ENCODE measurements around the gene PHLDA1. TPM values are rescaled to one million over a fixed set of nuclear protein-coding genes. Genes with fewer than 3 reads are reported as not detected.

PHLDA1 gene
- total RNA-seq, 4 donors from 2014 or later, result 45.2 to 73.1 (median 57.5) TPM

DNA sequence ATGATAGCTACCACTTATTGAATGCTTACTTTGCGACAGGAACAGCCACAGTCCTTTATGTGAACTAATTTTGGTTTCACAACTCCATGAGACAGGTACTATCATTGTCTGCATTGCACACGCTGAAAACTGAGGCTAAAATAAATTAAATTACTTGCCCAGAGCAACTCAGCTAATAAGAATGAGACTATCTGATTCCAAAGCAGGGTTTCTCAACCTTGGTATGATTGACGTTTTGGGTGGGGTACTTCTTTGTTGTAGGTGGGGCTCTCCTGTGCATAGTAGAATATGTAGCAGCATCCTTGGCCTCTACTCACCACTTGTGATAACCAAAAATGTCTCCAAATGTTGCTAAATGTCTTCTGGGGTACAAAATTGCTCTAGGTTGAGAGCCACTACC is 9.1 kb downstream of the PHLDA1 start:
- peaks cover 39 to 51% of the 10 kb centered on the region in 2 donors for H3K4me1 ChIP-seq
- no peak overlapping the region for H3K4me3 ChIP-seq (replicated peaks in 1 of 3)
- H3K27me3 ChIP-seq, result no peaks in the 10 kb centered on the region
- intact Hi-C loops (cut with DNase I), result loop anchor here (10.0 kb wide), 1 partner anchor 298 kb away; no protein-coding TSS in a partner anchor
- H3K27ac ChIP-seq, result no peak overlapping the region
- TF ChIP-seq, protein P1, sequence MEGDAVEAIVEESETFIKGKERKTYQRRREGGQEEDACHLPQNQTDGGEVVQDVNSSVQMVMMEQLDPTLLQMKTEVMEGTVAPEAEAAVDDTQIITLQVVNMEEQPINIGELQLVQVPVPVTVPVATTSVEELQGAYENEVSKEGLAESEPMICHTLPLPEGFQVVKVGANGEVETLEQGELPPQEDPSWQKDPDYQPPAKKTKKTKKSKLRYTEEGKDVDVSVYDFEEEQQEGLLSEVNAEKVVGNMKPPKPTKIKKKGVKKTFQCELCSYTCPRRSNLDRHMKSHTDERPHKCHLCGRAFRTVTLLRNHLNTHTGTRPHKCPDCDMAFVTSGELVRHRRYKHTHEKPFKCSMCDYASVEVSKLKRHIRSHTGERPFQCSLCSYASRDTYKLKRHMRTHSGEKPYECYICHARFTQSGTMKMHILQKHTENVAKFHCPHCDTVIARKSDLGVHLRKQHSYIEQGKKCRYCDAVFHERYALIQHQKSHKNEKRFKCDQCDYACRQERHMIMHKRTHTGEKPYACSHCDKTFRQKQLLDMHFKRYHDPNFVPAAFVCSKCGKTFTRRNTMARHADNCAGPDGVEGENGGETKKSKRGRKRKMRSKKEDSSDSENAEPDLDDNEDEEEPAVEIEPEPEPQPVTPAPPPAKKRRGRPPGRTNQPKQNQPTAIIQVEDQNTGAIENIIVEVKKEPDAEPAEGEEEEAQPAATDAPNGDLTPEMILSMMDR (IDR thresholded peaks at IDR 0.05), result no peak
- no peak for TF ChIP-seq POLR2A (IDR thresholded peaks at IDR 0.05)
- 91 to 94% methylated on average over 3 of the region's 3 CpGs for WGBS, 2 donors
- DNase-seq, result no peak
- no peaks in the 10 kb centered on the region for H3K36me3 ChIP-seq
- no peaks in the 10 kb centered on the region for H3K9me3 ChIP-seq

DNA sequence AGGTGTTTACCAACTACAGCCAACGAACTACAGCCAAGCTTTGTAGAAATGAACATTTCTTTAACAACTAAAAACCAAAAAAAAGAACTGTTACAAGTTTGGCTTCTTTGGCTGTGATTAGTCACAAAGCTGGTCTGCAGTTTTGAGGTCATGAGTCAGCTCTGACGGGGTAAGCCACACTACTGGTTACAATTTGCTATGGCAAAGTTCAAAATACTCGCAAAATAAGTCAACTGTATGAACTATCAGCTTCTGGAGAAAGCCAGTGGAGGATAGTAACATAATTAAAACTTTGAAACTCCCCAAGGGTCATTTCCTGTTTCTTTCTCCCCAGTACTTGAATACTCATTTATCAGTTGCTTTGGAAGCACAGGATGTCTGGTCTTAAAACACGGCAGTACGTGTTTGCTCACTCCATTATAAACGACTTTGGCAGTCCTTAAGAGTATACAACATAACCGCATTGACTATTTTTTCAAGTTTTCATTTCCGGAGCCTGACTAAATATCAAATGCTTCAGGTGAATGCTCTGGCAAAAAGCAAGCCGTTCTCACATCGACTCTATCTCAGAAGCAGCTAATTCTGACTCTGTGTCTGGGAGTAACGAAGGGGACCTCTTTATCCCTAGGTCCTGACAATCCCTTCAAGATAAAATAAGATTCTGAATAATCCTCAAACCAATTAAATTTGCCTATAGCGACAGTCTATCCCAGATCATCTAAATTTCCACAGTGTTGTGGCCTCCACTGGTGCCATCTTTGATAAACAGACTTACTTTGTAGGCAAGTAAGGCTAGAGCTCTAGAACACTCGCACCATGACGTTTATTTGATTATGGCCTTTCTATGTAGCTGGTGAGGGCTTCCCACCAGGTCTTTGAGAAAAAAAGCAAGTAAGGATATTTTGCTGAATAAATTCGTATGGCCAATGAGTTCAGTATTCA is 10.6 kb downstream of the PHLDA1 start:
- peak in 1 of 2 donors; percentile 33 for DNase-seq

DNA sequence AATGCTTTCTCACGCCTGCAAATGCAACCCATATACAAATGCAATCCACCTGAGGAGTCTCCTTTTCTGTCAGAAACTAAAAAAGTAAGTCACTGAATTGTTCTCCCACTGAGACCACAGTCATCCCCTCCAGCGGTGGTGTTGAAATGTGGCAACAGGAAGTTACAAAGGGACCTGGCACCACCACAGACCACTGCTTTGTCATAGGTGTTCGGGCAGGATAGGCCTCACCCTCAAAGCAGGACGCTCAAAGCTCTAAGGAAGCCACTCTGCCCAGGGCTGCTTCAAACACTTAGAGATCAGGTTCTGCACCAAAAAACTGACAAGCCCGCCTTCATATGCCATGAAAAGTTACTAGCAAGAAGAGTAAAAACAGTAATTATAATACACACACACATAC is 11.3 kb downstream of the PHLDA1 start:
- no peaks in the 10 kb centered on the region for H3K36me3 ChIP-seq
- WGBS, 2 donors, result 50 to 71% methylated on average over 5 of the region's 5 CpGs
- peaks cover 32 to 34% of the 10 kb centered on the region in 2 donors for H3K4me1 ChIP-seq
- no peak for TF ChIP-seq POLR2A (IDR thresholded peaks at IDR 0.05)
- H3K9me3 ChIP-seq, result no peaks in the 10 kb centered on the region
- H3K27ac ChIP-seq, result peak overlapping the region; percentile 86 to 98 (median 93)
- no peaks in the 10 kb centered on the region for H3K27me3 ChIP-seq
- intact Hi-C loops (cut with DNase I), result loop anchor here (10.0 kb wide), 1 partner anchor 295 kb away; no protein-coding TSS in a partner anchor
- no peak overlapping the region for H3K4me3 ChIP-seq (replicated peaks in 1 of 3)
- peak; percentile 36 to 42 for DNase-seq

More for the DNA sequence above, 10.6 kb downstream of the PHLDA1 start:
- intact Hi-C loops (cut with DNase I), result loop anchor here (10.0 kb wide), 1 partner anchor 296 kb away; no protein-coding TSS in a partner anchor
- H3K27me3 ChIP-seq, result no peaks in the 10 kb centered on the region
- no peak for TF ChIP-seq POLR2A (IDR thresholded peaks at IDR 0.05)
- TF ChIP-seq, protein P1 (IDR thresholded peaks at IDR 0.05), result no peak
- H3K9me3 ChIP-seq, result no peaks in the 10 kb centered on the region
- no peak overlapping the region for H3K4me3 ChIP-seq (replicated peaks in 1 of 3)
- H3K27ac ChIP-seq, result peak overlapping the region; percentile 86 to 98 (median 93)
- H3K36me3 ChIP-seq, result no peaks in the 10 kb centered on the region
- peaks cover 32 to 41% of the 10 kb centered on the region in 2 donors for H3K4me1 ChIP-seq
- 57 to 66% methylated on average over 15 of the region's 15 CpGs for WGBS, 2 donors

DNA sequence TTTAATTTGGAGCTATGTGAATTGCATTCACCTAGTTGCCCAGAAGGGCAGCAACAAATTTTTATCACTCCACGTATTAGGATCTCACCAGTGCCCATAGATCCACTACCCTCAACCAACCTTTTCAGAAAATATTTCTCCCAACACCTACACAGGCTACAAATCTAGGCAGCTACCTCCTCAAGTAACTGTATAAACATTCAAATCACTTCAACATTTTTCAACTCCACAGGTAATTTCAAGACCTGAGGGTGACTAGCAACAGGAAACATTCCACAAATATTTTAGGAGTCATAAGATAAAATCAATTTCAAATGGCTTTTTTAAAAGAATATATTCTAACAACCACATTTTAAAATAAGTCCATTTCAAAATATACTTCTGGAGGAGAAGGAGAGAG is 12.9 kb downstream of the PHLDA1 start:
- 32 to 49% methylated on average over 1 of the region's 1 CpG for WGBS, 2 donors
- no peak overlapping the region for H3K4me3 ChIP-seq (replicated peaks in 1 of 3)
- peak overlapping the region; percentile 86 to 98 (median 93) for H3K27ac ChIP-seq
- H3K27me3 ChIP-seq, result no peaks in the 10 kb centered on the region
- TF ChIP-seq, protein P1 (IDR thresholded peaks at IDR 0.05), result no peak
- no peak for TF ChIP-seq POLR2A (IDR thresholded peaks at IDR 0.05)
- H3K36me3 ChIP-seq, result no peaks in the 10 kb centered on the region
- intact Hi-C loops (cut with DNase I), result no loop called here
- no peaks in the 10 kb centered on the region for H3K9me3 ChIP-seq
- H3K4me1 ChIP-seq, result peaks cover 32 to 33% of the 10 kb centered on the region in 2 donors
- DNase-seq, result no peak

DNA sequence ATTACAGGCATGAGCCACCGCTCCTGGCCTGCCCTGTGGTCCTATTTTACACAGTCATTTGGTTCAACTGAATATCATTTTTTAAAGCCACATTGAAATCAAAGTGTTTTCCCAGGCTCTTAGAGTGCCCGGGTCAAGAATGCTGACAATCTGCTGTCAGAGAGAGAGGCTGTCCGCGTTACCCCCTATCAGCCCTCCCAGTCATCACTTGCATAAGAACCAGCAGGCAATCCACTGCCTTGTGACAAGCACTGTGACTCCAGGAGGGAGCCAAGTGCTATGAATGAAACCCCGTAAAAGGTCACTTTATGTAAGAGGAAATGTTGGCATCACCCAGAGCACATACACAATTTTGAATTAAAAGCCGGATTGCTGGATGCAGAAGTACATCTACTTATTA is 13.5 kb downstream of the PHLDA1 start:
- peak in 1 of 2 donors; percentile 25 for TF ChIP-seq POLR2A (IDR thresholded peaks at IDR 0.05)
- TF ChIP-seq, protein P1 (IDR thresholded peaks at IDR 0.05), result no peak
- peak; percentile 79 to 86 for DNase-seq
- WGBS, 2 donors, result 31 to 42% methylated on average over 6 of the region's 6 CpGs
- H3K4me3 ChIP-seq (replicated peaks in 1 of 3), result no peak overlapping the region
- H3K27me3 ChIP-seq, result no peaks in the 10 kb centered on the region
- peaks cover 32 to 33% of the 10 kb centered on the region in 2 donors for H3K4me1 ChIP-seq
- no peaks in the 10 kb centered on the region for H3K36me3 ChIP-seq
- intact Hi-C loops (cut with DNase I), result no loop called here
- no peaks in the 10 kb centered on the region for H3K9me3 ChIP-seq
- H3K27ac ChIP-seq, result peak overlapping the region; percentile 86 to 98 (median 93)

All from thyroid gland (tissue), 4 donors.